Thoracic aorta (tissue), 2 donors: ENCODE results near the gene PRKCZ. TPM values are rescaled to one million over a fixed set of nuclear protein-coding genes. Genes with fewer than 3 reads are reported as not detected.

Source experiments
- ATAC-seq: fragments of 150-250 bp; one replicate; pipeline ENCODE4 v1.8.0; 2017; ENCODE audit warnings: low read depth; ENCODE audit not compliant: insufficient number of reproducible peaks, low FRiP score
- DNase-seq: peaks from one replicate; pipeline ENCODE4 v3.0.0-alpha.2; 2020; ENCODE audit warnings: low spot score
- H3K27ac ChIP-seq, 2 donors: fragments of 200-600 bp; sonication (generic); 1 replicate in 1 of 2; 2 replicates in 1 of 2; pipeline ENCODE4 v1.5.1; 2016; ENCODE audit warnings: mild to moderate bottlenecking in 2 of 2, moderate library complexity in 2 of 2
- H3K27me3 ChIP-seq: fragments of 200-600 bp; sonication (generic); replicated peaks from 2 replicates; pipeline ENCODE4 v1.6.0; 2016; ENCODE audit warnings: mild to moderate bottlenecking; ENCODE audit not compliant: insufficient read depth
- H3K36me3 ChIP-seq: fragments of 200-600 bp; sonication (generic); one replicate; pipeline ENCODE4 v1.5.1; 2016
- H3K4me1 ChIP-seq, 2 donors: fragments of 200-600 bp; sonication (generic); 1 replicate in 1 of 2; 2 replicates in 1 of 2; pipeline versions ENCODE4 v1.5.1 to v1.6.0; 2016; ENCODE audit warnings: low read depth in 2 of 2, mild to moderate bottlenecking in 1 of 2; ENCODE audit not compliant: control insufficient read depth in 1 of 2
- H3K4me3 ChIP-seq: fragments of 200-600 bp; sonication (generic); 2 replicates; pipeline ENCODE4 v1.5.1; 2016; ENCODE audit warnings: mild to moderate bottlenecking
- H3K9me3 ChIP-seq: fragments of 200-600 bp; sonication (generic); 2 replicates; pipeline ENCODE4 v1.5.1; 2016
- CTCF ChIP-seq: fragments of 200-600 bp; sonication (generic); IDR thresholded peaks from one replicate; pipeline ENCODE4 v1.5.1; 2019; ENCODE audit warnings: antibody characterized with exemption
- total RNA-seq, 2 donors: library from RNA; depleted of rRNA; stranded (reverse); fragments of >200 nt; gene quantifications; one replicate each; pipeline versions ENCODE4 v1.1.0 to v1.2.3, GENCODE V29; 2016

The PRKCZ gene
- total RNA-seq, 2 donors from 2014 or later = 0.68 TPM; not detected in 1

- no peak overlapping the region for H3K4me3 ChIP-seq
- no peaks in the 10 kb centered on the region for H3K4me1 ChIP-seq
- no peak for DNase-seq
- TF ChIP-seq CTCF = no peak
- no peaks in the 10 kb centered on the region for H3K36me3 ChIP-seq
- H3K27ac ChIP-seq = no peak overlapping the region
- no peaks in the 10 kb centered on the region for H3K27me3 ChIP-seq
- H3K9me3 ChIP-seq = no peaks in the 10 kb centered on the region
- ATAC-seq = no peak
Observed at GRCh38 chr1:2155788-2156187, 105.6 kb downstream of the PRKCZ start.

- Histone ChIP-seq H3K9me3 (no peaks in the 10 kb centered on the region), H3K36me3 (no peaks in the 10 kb centered on the region), H3K4me1 (no peaks in the 10 kb centered on the region), H3K4me3 (no peak overlapping the region), H3K27me3 (no peaks in the 10 kb centered on the region), H3K27ac (no peak overlapping the region)
- ATAC-seq = no peak
- no peak for TF ChIP-seq CTCF
- DNase-seq = no peak
Observed at GRCh38 chr1:2156866-2157265, 106.7 kb downstream of the PRKCZ start.

GRCh38 chr1:2157856-2158255 lies 107.6 kb downstream of the PRKCZ start:
- no peak for ATAC-seq
- Histone ChIP-seq H3K4me1 (no peaks in the 10 kb centered on the region), H3K36me3 (no peaks in the 10 kb centered on the region), H3K27ac (no peak overlapping the region), H3K27me3 (no peaks in the 10 kb centered on the region), H3K4me3 (no peak overlapping the region), H3K9me3 (no peaks in the 10 kb centered on the region)
- DNase-seq = no peak
- TF ChIP-seq CTCF = no peak

GRCh38 chr1:2158272-2158671 lies 108.1 kb downstream of the PRKCZ start:
- no peak overlapping the region for H3K27ac ChIP-seq
- no peaks in the 10 kb centered on the region for H3K9me3 ChIP-seq
- no peaks in the 10 kb centered on the region for H3K4me1 ChIP-seq
- H3K27me3 ChIP-seq = no peaks in the 10 kb centered on the region
- no peaks in the 10 kb centered on the region for H3K36me3 ChIP-seq
- TF ChIP-seq CTCF = no peak
- ATAC-seq (no peak), DNase-seq (no peak)
- no peak overlapping the region for H3K4me3 ChIP-seq

GRCh38 chr1:2159124-2159523 lies 108.9 kb downstream of the PRKCZ start:
- ATAC-seq (no peak), DNase-seq (no peak)
- no peaks in the 10 kb centered on the region for H3K4me1 ChIP-seq
- no peak overlapping the region for H3K4me3 ChIP-seq
- H3K27me3 ChIP-seq = no peaks in the 10 kb centered on the region
- H3K27ac ChIP-seq = no peak overlapping the region
- no peaks in the 10 kb centered on the region for H3K36me3 ChIP-seq
- no peak for TF ChIP-seq CTCF
- H3K9me3 ChIP-seq = no peaks in the 10 kb centered on the region
